HG03097 (cell line): ENCODE measurements around the gene CEACAM16.
"Not testable (repeated sequence)": the region's sequence is repeated elsewhere in the genome, so short reads cannot be mapped to it uniquely, and the experiment has no call there.

Source experiments
- ATAC-seq: cut with Tn5 transposase; IDR thresholded peaks from one replicate; pipeline ENCODE4 v1.9.1; 2021; ENCODE audit not compliant: unreplicated experiment, low FRiP score

The CEACAM16 gene

GRCh38 chr19:44702551-44703176 lies 3.7 kb downstream of the CEACAM16 start:
- no peak for ATAC-seq

- ATAC-seq: no peak
Observed at GRCh38 chr19:44703336-44704078, 4.6 kb downstream of the CEACAM16 start.

- no peak for ATAC-seq
Observed at GRCh38 chr19:44704982-44705381, 6.0 kb downstream of the CEACAM16 start.

DNA sequence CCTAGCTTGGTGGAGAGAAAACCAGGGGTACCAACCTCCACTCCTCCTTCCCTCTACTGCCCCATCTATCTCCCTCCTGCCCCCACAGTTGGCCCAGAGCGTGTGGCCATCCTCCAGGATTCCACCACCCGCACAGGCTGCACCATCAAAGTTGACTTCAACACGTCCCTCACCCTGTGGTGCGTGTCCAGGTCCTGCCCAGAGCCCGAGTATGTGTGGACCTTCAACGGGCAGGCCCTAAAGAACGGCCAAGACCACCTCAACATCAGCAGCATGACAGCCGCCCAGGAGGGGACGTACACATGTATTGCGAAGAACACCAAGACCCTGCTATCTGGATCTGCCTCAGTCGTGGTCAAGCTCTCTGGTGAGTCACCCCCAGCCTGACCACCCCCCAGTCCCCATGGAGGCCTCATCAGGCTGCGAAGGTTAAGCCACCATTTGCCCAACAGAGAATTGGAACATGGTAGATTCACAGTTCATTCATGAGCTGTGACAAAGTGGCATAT lies 6.6 kb downstream of the CEACAM16 start:
- no peak for ATAC-seq

DNA sequence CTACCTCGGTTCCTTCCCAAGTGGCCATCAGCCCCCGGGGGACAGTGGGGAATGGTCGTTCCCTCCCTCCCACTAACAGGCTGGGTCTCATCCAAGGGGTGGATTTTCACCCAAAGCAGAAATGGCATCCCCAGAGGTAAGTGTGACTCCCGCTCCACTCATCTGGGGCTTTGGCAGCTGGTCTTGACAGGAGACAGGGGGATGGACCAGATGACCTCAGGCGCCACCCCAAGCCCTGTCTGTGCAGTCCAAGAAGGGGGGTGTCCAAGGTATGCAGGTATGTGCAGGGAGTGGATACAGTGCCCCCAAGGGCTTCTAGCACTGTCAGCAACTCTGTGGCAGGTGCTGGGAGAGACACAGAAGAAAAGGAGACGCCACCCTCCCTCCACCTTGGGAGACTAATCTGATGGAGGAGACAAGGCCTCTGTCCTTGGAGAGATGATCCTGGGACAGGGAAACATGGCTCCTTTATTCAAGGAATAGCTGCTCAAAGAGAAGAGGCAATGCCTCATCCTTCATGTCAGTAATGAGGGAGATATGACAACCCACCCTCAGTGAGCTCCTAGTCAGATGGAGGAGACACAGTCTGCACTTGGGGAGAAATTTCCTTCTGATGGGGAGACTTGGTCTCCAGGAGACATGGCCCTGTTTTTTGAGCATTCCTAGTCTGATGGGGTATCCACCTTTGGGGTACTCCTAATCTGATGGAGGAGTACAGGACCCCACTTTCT lies 7.7 kb downstream of the CEACAM16 start:
- ATAC-seq: no peak

DNA sequence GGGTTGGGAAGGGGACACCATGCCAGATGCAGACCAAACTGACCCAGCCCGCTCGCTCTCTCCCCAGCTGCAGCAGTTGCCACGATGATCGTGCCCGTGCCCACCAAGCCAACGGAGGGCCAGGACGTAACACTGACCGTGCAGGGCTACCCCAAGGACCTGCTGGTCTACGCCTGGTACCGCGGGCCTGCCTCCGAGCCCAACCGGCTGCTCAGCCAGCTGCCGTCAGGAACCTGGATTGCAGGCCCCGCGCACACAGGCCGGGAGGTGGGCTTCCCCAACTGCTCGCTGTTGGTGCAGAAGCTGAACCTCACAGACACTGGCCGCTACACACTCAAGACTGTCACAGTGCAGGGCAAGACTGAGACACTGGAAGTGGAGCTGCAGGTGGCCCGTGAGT lies 8.8 kb downstream of the CEACAM16 start:
- no peak for ATAC-seq

GRCh38 chr19:44708940-44709339 lies 10.0 kb downstream of the CEACAM16 start:
- no peak for ATAC-seq

- not testable (repeated sequence) for ATAC-seq
Observed at GRCh38 chr19:44709434-44710266, 10.7 kb downstream of the CEACAM16 start.

GRCh38 chr19:44710483-44710882 lies 11.5 kb downstream of the CEACAM16 start:
- no peak for ATAC-seq

- ATAC-seq: no peak
Observed at GRCh38 chr19:44712864-44713515, 14.0 kb downstream of the CEACAM16 start.

DNA sequence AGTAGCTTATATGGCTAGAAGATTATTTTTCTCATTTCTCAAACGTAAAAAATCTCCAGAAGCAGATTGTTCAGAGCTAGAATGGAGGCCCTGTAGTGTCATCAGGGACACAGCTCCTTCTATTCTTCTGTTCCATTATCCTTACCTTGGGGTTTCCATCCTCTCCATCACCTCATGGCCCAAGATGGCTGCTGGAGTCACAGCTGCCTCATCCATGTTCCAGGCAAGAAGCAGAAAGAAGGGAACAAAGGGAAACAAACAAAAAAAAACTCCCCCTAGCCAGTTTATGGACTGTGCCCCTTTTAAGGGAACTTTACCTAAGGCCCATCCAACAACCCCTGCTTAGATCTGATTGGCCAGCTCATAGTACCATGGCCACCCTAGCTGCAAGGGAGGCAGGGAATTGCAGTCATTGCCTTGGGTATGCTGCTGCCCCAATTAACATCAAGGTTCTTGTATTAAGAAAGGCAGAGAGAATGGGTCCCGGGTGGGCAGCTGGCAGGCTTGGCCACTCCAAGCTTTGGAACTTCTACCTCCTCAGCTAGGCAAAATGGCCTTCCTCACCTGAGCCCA lies 15.7 kb downstream of the CEACAM16 start:
- ATAC-seq: no peak

DNA sequence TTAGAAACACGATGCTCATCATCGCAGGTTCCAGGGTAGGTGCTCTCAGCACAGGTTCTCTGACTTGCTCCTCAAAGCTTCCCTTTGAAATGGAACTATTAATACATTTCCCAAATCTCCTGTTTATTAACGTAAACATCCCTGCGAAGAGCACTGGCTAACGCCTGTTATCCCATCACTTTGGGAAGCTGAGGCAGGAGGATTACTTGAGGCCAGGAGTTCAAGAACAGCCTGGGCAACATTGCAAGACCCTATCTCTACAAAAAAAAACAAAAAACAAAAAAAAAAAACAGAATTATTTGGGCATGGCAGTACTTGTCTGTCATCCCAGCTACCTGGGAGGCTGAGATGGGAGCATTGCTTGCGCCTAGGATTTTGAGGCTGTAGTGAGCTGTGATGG lies 18.7 kb downstream of the CEACAM16 start:
- ATAC-seq: no peak

DNA sequence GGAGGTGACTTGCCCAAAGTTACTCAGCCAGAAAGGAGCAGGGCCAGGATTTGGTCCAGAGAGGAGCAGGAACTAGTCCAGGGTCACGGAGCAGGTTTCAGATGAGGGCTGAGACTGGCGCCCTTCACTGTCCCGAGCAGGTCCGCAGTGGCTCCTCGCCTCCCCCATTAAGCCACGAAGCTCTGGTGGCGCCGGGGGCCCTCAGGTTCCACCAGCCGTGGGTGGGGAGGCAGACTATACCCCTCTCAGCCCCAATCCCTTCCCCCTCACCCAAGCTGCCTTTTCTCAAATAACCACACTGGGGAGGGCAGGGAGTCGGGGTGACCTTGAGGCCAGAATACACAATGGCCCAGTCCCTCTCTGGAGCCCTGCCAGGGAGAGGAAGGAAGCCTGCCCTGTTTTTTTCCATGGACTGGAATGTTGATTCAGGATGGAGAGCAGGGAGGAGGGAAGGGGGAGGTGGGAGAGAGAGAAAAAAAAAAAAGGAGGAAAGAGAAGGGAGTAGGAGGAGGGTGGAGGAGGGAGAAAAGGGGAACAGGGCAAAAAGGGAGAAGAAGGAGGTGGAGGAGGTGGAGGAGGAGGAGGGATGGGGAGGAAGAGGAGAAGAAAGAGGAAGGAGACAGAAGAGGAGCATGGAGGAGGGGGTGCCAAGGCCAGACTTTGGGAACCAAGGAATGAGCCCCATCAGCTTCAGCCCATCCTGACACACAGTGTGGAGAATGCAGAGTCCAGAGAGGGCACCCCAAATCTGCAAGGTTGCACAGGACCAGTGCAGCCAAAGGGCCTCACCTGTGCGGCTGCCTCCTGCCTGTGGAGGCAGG lies 19.7 kb downstream of the CEACAM16 start:
- no peak for ATAC-seq

GRCh38 chr19:44719262-44719701 lies 20.3 kb downstream of the CEACAM16 start:
- ATAC-seq: no peak

DNA sequence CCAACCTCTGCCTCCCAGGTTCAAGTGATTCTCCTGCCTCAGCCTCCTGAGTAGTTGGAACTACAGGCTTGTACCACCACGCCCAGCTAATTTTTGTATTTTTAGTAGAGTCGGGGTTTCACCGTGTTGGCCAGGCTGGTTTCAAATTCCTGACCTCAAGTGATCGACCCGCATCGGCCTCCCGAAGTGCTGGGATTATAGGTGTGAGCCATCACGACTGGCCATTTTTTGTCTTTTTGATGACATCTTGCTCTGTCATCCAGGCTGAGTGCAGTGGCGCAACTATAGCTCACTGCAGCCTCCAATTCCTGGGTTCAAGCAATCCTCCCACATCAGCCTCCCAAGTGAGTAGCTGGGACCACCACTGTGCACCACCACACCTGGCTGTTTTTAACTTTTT lies 21.4 kb downstream of the CEACAM16 start:
- ATAC-seq: not testable (repeated sequence)

- ATAC-seq: no peak
Observed at GRCh38 chr19:44720945-44721344, 22.0 kb downstream of the CEACAM16 start.

GRCh38 chr19:44721369-44721768 lies 22.4 kb downstream of the CEACAM16 start:
- not testable (repeated sequence) for ATAC-seq

DNA sequence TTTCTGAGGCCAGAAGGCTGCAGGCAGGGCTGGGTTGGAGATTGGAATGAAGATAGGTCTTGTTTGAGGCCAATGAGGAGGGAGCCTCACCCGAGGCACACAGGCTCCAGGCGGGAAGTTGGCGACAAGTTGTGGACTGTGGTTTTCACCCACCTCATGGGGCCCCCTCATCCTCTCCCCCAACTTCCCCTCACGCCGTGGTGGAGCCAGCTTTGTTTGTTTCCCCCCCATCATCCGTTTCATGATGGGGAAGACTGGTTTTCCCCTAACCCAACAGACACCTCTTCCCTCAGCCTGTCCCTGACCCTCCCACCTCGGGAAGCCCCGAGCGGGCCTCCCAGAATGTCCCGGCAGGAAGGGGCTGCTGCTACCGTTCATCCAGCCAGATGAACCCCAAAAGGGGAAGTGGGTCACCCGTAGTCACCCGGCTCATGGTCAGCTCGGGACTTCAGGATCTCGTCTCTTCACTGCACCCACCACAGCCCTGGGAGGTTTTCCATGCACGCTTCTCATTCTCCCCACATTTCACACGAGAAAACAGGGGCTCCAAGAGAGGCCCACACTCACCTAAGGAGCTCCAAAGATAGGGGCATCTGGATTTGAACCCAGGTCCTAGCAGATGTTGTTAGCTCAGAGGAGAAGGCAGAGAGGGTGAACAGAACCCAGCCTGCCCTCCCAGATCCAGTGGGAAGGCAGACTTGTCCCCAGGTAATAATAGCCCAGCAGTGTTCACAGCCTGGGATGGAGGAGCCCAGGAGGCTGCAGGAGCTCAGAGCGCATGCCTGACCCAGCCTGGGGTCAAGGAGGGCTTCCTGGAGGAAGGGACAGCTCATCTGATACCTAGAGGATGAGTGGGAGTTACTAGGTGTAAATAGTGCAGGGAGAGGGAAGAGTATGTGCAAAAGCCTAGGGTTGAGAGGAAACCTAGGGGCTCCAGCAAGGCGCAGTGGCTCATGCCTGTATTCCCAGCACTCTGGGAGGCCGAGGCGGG lies 23.5 kb downstream of the CEACAM16 start:
- no peak for ATAC-seq
